HG03196 (cell line): ENCODE results near the gene PDXP.
"Not testable (repeated sequence)": the region's sequence is repeated elsewhere in the genome, so short reads cannot be mapped to it uniquely, and the experiment has no call there.

Experiments used
- ATAC-seq: cut with Tn5 transposase; IDR thresholded peaks from one replicate; pipeline ENCODE4 v1.9.1; 2021; ENCODE audit not compliant: unreplicated experiment

The PDXP gene

GRCh38 chr22:37672920-37673455 is 14.5 kb downstream of the PDXP start:
- no peak for ATAC-seq

- ATAC-seq: no peak
Measured at GRCh38 chr22:37674248-37674647, 15.7 kb downstream of the PDXP start.

GRCh38 chr22:37674951-37675929 is 16.7 kb downstream of the PDXP start, which contains the start of gene LGALS1:
Gene LGALS1, plus strand, starts transcription at chr22:37675636. Its CDS starts 67 bp downstream, at chr22:37675703.
- peak; percentile 45 for ATAC-seq

- peak; percentile 10 for ATAC-seq
Measured at GRCh38 chr22:37675930-37676735, 17.6 kb downstream of the PDXP start.

GRCh38 chr22:37676736-37677492 is 18.4 kb downstream of the PDXP start:
- ATAC-seq: peak; percentile 38

- ATAC-seq: no peak
Measured at GRCh38 chr22:37677493-37677974, 19.0 kb downstream of the PDXP start.

GRCh38 chr22:37678372-37678771 is 19.8 kb downstream of the PDXP start:
- no peak for ATAC-seq

GRCh38 chr22:37679670-37680069 is 21.1 kb downstream of the PDXP start:
- ATAC-seq: no peak

- ATAC-seq: no peak
Measured at GRCh38 chr22:37680191-37680851, 21.8 kb downstream of the PDXP start.

GRCh38 chr22:37681001-37681424 is 22.5 kb downstream of the PDXP start:
- no peak for ATAC-seq

- ATAC-seq: no peak
Measured at GRCh38 chr22:37681556-37682049, 23.1 kb downstream of the PDXP start.

GRCh38 chr22:37684803-37685615 is 26.5 kb downstream of the PDXP start:
- no peak for ATAC-seq

- peak; percentile 78 for ATAC-seq
Measured at GRCh38 chr22:37686002-37686982, 27.8 kb downstream of the PDXP start, which contains the start of gene NOL12. Gene NOL12, plus strand, starts transcription at chr22:37686343. Its CDS starts 50 bp downstream, at chr22:37686393.

- no peak for ATAC-seq
Measured at GRCh38 chr22:37690407-37690806, 31.9 kb downstream of the PDXP start.

- ATAC-seq: no peak
Measured at GRCh38 chr22:37690901-37691504, 32.5 kb downstream of the PDXP start.

GRCh38 chr22:37692627-37693285 is 34.2 kb downstream of the PDXP start:
- no peak for ATAC-seq

- not testable (repeated sequence) for ATAC-seq
Measured at GRCh38 chr22:37694131-37694530, 35.6 kb downstream of the PDXP start.
